IMR-90 (cell line): ENCODE results near the gene PDCL2. TPM values are rescaled to one million over a fixed set of nuclear protein-coding genes. Genes with fewer than 3 reads are reported as not detected.

ENCODE experiments used
- ATAC-seq: fragments of 200-7000 bp; cut with Tn5 transposase; 2 replicates; pipeline ENCODE4 v1.9.1; 2020; ENCODE audit warnings: low read depth, mild to moderate bottlenecking, moderate library complexity
- BruUV-seq: library from RNA; stranded (reverse); fragments of 400-500 nt; replicated peaks from 2 replicates; lab custom pipeline; 2021; lab: Mats Ljungman, UMichigan
- CTCF ChIA-PET: fragments of 300-600 bp; formaldehyde crosslinking; extraction: SDS; loops from one replicate; lab custom pipeline; 2021; ENCODE audit warnings: antibody characterized with exemption; lab: Yijun Ruan, JAX
- POLR2A ChIA-PET: fragments of 300-600 bp; sonication (Branson Sonifier 250); formaldehyde crosslinking; loops from one replicate; lab custom pipeline; 2022; ENCODE audit warnings: antibody characterized with exemption; ENCODE audit not compliant: unreplicated experiment; lab: Charles Lee
- DNase-seq: peaks from one replicate; pipeline ENCODE4 v3.0.0; 2013
- H2AFZ ChIP-seq: replicated peaks from 2 replicates; pipeline ENCODE3; 2013; ENCODE audit warnings: low read length, mild to moderate bottlenecking; ENCODE audit not compliant: poor library complexity
- H2AK5ac ChIP-seq: 2 replicates; pipeline ENCODE4 v1.6.1; 2013; ENCODE audit warnings: low read depth, low read length, inconsistent platforms
- H2AK9ac ChIP-seq: replicated peaks from 2 replicates; pipeline ENCODE3; 2013; ENCODE audit warnings: mild to moderate bottlenecking, low read depth, low read length, moderate library complexity; ENCODE audit not compliant: poor library complexity
- H2BK120ac ChIP-seq: 2 replicates; pipeline ENCODE4 v1.6.1; 2013; ENCODE audit warnings: low read depth, low read length, inconsistent platforms
- H2BK15ac ChIP-seq: 3 replicates; pipeline ENCODE4 v1.6.1; 2013; ENCODE audit warnings: low read depth, low read length, inconsistent platforms
- H2BK20ac ChIP-seq: 2 replicates; pipeline ENCODE4 v1.6.1; 2013; ENCODE audit warnings: low read depth, mild to moderate bottlenecking, inconsistent platforms, low read length, moderate library complexity
- H2BK5ac ChIP-seq: 2 replicates; pipeline ENCODE4 v1.6.1; 2013; ENCODE audit warnings: mild to moderate bottlenecking, low read depth, low read length, inconsistent platforms; ENCODE audit not compliant: poor library complexity, severe bottlenecking
- H3K14ac ChIP-seq: replicated peaks from 2 replicates; pipeline ENCODE4 v1.6.1; 2013; ENCODE audit warnings: low read depth, low read length, inconsistent platforms
- H3K18ac ChIP-seq: 2 replicates; pipeline ENCODE4 v1.6.1; 2013; ENCODE audit warnings: low read depth, low read length, control low read depth
- H3K23ac ChIP-seq: 2 replicates; pipeline ENCODE4 v1.6.1; 2013; ENCODE audit warnings: low read depth, low read length, inconsistent platforms
- H3K27ac ChIP-seq: 2 replicates; pipeline ENCODE4 v1.5.1; 2013; ENCODE audit warnings: mild to moderate bottlenecking, control low read depth, low read length; ENCODE audit not compliant: insufficient read depth
- H3K27me3 ChIP-seq: 2 replicates; pipeline ENCODE4 v1.6.1; 2013; ENCODE audit warnings: low read length; ENCODE audit not compliant: control insufficient read depth, insufficient read depth
- H3K36me3 ChIP-seq: 2 replicates; pipeline ENCODE4 v1.6.1; 2013; ENCODE audit warnings: low read length, mixed read lengths; ENCODE audit not compliant: control insufficient read depth, insufficient read depth
- H3K4ac ChIP-seq: 2 replicates; pipeline ENCODE4 v1.6.1; 2013; ENCODE audit warnings: low read depth, low read length, inconsistent platforms
- H3K4me1 ChIP-seq: 2 replicates; pipeline ENCODE4 v1.6.1; 2013; ENCODE audit warnings: low read length, mixed read lengths; ENCODE audit not compliant: control insufficient read depth, insufficient read depth
- H3K4me2 ChIP-seq: 2 replicates; pipeline ENCODE4 v1.6.1; 2013; ENCODE audit warnings: low read depth, mild to moderate bottlenecking, control low read depth, low read length, moderate library complexity
- H3K4me3 ChIP-seq: 2 replicates; pipeline ENCODE4 v1.5.1; 2013; ENCODE audit warnings: low read depth, mild to moderate bottlenecking, control low read depth, low read length, moderate library complexity; ENCODE audit not compliant: insufficient read depth
- H3K56ac ChIP-seq: 2 replicates; pipeline ENCODE4 v1.6.1; 2013; ENCODE audit warnings: low read length, inconsistent platforms; ENCODE audit not compliant: insufficient read depth; ENCODE audit errors: extremely low read depth
- H3K79me1 ChIP-seq, 2 experiments: 2 replicates each; pipeline ENCODE4 v1.6.1; 2013; ENCODE audit warnings: low read length in 2 of 2, inconsistent platforms in 1 of 2, low read depth in 1 of 2
- H3K9ac ChIP-seq: 2 replicates; pipeline ENCODE4 v1.6.1; 2013; ENCODE audit warnings: low read depth, low read length, control low read depth
- H3K9me1 ChIP-seq: 2 replicates; pipeline ENCODE4 v1.6.1; 2013; ENCODE audit warnings: low read length, inconsistent platforms; ENCODE audit not compliant: insufficient read depth
- H3K9me3 ChIP-seq: 2 replicates; pipeline ENCODE4 v1.6.1; 2013; ENCODE audit warnings: low read length; ENCODE audit not compliant: control insufficient read depth, insufficient read depth
- H4K20me1 ChIP-seq: 2 replicates; pipeline ENCODE4 v1.6.1; 2013; ENCODE audit warnings: low read length, inconsistent platforms; ENCODE audit not compliant: insufficient read depth
- H4K5ac ChIP-seq: 2 replicates; pipeline ENCODE4 v1.6.1; 2013; ENCODE audit warnings: mild to moderate bottlenecking, low read depth, low read length, control low read depth
- H4K8ac ChIP-seq, 2 experiments: 2 replicates each; pipeline ENCODE4 v1.6.1; 2013; ENCODE audit warnings: low read depth in 2 of 2, low read length in 2 of 2, control low read depth in 1 of 2, inconsistent platforms in 1 of 2
- H4K91ac ChIP-seq: 2 replicates; pipeline ENCODE4 v1.6.1; 2013; ENCODE audit warnings: low read depth, low read length, inconsistent platforms; ENCODE audit not compliant: insufficient read depth
- BHLHE40 ChIP-seq: fragments of 150-350 bp; IDR thresholded peaks from 2 replicates; pipeline ENCODE4 v1.6.1; 2016; ENCODE audit warnings: mild to moderate bottlenecking, low read depth, low read length
- CEBPB ChIP-seq: IDR thresholded peaks from 2 replicates; pipeline ENCODE4 v1.6.1; 2012; ENCODE audit warnings: low read depth, low read length, improper control_type of control experiment
- CHD1 ChIP-seq: IDR thresholded peaks from 2 replicates; pipeline ENCODE4 v1.6.1; 2012; ENCODE audit warnings: low read depth, low read length, improper control_type of control experiment
- FOS ChIP-seq: fragments of 150-350 bp; IDR thresholded peaks from 2 replicates; pipeline ENCODE4 v1.6.1; 2016; ENCODE audit warnings: low read depth, low read length
- MAZ ChIP-seq: IDR thresholded peaks from 2 replicates; pipeline ENCODE4 v1.6.1; 2012; ENCODE audit warnings: low read depth, mild to moderate bottlenecking, low read length, improper control_type of control experiment, moderate library complexity, borderline replicate concordance
- NFE2L2 ChIP-seq: fragments of 150-350 bp; IDR thresholded peaks from 2 replicates; pipeline ENCODE4 v1.6.1; 2016; ENCODE audit warnings: low read depth, mild to moderate bottlenecking, low read length
- RAD21 ChIP-seq: IDR thresholded peaks from 2 replicates; pipeline ENCODE4 v1.6.1; 2012; ENCODE audit warnings: low read length, improper control_type of control experiment
- RFX5 ChIP-seq: IDR thresholded peaks from 2 replicates; pipeline ENCODE4 v1.8.0; 2012; ENCODE audit warnings: low read depth, mild to moderate bottlenecking, low read length, moderate library complexity
- WGBS, 2 experiments: methylation state at CpG; one replicate each; pipeline versions ENCODE4 v1.1.5 to v1.1.7; 2013; ENCODE audit warnings: missing lambda C conversion rate in 2 of 2; ENCODE audit not compliant: insufficient read length in 1 of 2; ENCODE audit errors: extremely low coverage in 2 of 2; 5-methylcytosine and 5-hydroxymethylcytosine counted together
- dilution Hi-C: fragments of 300-500 bp; cut with HindIII; formaldehyde crosslinking; loops from one replicate; pipeline ENCODE4 v1.14.3; 2018; ENCODE audit warnings: low sequenced_read_pairs; ENCODE audit not compliant: unreplicated experiment
- in situ Hi-C: fragments of 300-500 bp; cut with MboI; formaldehyde crosslinking; loops from 3 replicates; pipeline ENCODE4 v1.14.3; 2019; ENCODE audit warnings: low sequenced_read_pairs, inconsistent platforms, mixed read lengths
- intact Hi-C: fragments of 100-400 bp; cut with micrococcal nuclease; formaldehyde crosslinking; loops from 2 replicates; pipeline ENCODE4 v1.10.0; 2022
- polyA plus RNA-seq, 3 experiments: library from polyadenylated mRNA; depleted of rRNA; stranded (reverse); fragments of >200 nt; gene quantifications; 2 replicates each; pipeline ENCODE4 v1.2.3, GENCODE V29; 2012; ENCODE audit warnings: low replicate concordance in 1 of 3
- total RNA-seq: library from RNA; depleted of rRNA; stranded (reverse); fragments of >200 nt; gene quantifications from 2 replicates; pipeline ENCODE4 v1.2.3, GENCODE V29; 2012
- TF ChIP-seq, protein P1 (sequence below): fragments of 150-350 bp; IDR thresholded peaks from 2 replicates; pipeline ENCODE4 v1.6.1; 2016; ENCODE audit warnings: low read depth, mild to moderate bottlenecking, low read length, moderate library complexity, borderline replicate concordance
- TF ChIP-seq, protein P2 (sequence below): conservative IDR thresholded peaks from 2 replicates; pipeline ENCODE4 v1.5.1; 2012; ENCODE audit warnings: mild to moderate bottlenecking, low read depth, low read length, improper control_type of control experiment
- TF ChIP-seq, protein P3 (sequence below): fragments of 150-350 bp; IDR thresholded peaks from 2 replicates; pipeline ENCODE4 v1.6.1; 2017; ENCODE audit warnings: mild to moderate bottlenecking, antibody characterized with exemption, low read length, low read depth

PDCL2 gene
- total and polyA plus RNA-seq, 2 of the 4 experiments (the other 2 are of a cell fraction) = not detected

DNA sequence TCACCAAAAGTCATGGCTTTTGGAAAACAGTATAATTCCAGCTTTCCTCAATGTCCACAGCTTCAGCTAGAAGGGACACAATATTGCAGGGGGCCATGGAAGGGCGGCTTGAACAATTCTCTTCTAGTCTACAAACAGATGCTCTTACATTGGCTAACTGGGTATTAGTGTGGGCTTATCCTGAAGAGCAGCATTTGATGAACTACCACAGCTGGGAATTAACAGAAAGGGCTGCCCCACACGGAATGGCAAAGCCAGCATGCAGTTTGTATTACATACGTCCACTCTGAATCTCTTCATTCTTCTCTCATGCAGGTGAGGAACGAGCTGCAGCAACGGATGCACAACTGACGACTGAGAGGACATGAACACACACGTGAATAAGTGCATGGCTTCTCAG lies 13.0 kb upstream of the PDCL2 start:
- Histone ChIP-seq H3K4ac (no peak overlapping the region), H4K91ac (no peak overlapping the region), H2BK20ac (no peak overlapping the region), H2AK5ac (no peak overlapping the region), H3K9me3 (no peaks in the 10 kb centered on the region), H3K18ac (no peak overlapping the region), H3K4me2 (no peak overlapping the region), H2BK5ac (no peak overlapping the region), H2AK9ac (no peak overlapping the region), H3K36me3 (no peaks in the 10 kb centered on the region), H3K4me1 (no peaks in the 10 kb centered on the region), H3K56ac (no peak overlapping the region), H3K9me1 (no peaks in the 10 kb centered on the region), H3K23ac (no peak overlapping the region), H3K27me3 (no peaks in the 10 kb centered on the region; the same call in 1 of the 2 replicates), H4K20me1 (no peaks in the 10 kb centered on the region), H3K14ac (no peak overlapping the region), H2BK15ac (no peak overlapping the region), H3K27ac (no peak overlapping the region), H4K5ac (no peak overlapping the region), H3K79me1 (no peaks in the 10 kb centered on the region), H3K4me3 (no peak overlapping the region), H4K8ac (no peak overlapping the region), H2BK120ac (no peak overlapping the region), H2AFZ (no peak overlapping the region), H3K9ac (no peak overlapping the region)
- intact Hi-C loops = loop anchor here (2.0 kb wide), 1 partner anchor 32 kb away; no protein-coding TSS in a partner anchor
- dilution Hi-C loops = no loop called here
- POLR2A ChIA-PET = no interaction called here
- DNase-seq (no peak), ATAC-seq (no peak)
- no CpG with 5 or more reads among the region's 7 CpGs for WGBS, 2 experiments
- no TSS peak for BruUV-seq
- in situ Hi-C loops = no loop called here
- no peak for TF ChIP-seq MAZ
- TF ChIP-seq BHLHE40 = no peak
- no peak for TF ChIP-seq CHD1
- no peak for TF ChIP-seq NFE2L2
- TF ChIP-seq, protein P1, sequence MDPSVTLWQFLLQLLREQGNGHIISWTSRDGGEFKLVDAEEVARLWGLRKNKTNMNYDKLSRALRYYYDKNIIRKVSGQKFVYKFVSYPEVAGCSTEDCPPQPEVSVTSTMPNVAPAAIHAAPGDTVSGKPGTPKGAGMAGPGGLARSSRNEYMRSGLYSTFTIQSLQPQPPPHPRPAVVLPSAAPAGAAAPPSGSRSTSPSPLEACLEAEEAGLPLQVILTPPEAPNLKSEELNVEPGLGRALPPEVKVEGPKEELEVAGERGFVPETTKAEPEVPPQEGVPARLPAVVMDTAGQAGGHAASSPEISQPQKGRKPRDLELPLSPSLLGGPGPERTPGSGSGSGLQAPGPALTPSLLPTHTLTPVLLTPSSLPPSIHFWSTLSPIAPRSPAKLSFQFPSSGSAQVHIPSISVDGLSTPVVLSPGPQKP = no peak
- TF ChIP-seq, protein P2, sequence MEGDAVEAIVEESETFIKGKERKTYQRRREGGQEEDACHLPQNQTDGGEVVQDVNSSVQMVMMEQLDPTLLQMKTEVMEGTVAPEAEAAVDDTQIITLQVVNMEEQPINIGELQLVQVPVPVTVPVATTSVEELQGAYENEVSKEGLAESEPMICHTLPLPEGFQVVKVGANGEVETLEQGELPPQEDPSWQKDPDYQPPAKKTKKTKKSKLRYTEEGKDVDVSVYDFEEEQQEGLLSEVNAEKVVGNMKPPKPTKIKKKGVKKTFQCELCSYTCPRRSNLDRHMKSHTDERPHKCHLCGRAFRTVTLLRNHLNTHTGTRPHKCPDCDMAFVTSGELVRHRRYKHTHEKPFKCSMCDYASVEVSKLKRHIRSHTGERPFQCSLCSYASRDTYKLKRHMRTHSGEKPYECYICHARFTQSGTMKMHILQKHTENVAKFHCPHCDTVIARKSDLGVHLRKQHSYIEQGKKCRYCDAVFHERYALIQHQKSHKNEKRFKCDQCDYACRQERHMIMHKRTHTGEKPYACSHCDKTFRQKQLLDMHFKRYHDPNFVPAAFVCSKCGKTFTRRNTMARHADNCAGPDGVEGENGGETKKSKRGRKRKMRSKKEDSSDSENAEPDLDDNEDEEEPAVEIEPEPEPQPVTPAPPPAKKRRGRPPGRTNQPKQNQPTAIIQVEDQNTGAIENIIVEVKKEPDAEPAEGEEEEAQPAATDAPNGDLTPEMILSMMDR = no peak
- TF ChIP-seq RAD21 = no peak
- no peak for TF ChIP-seq CEBPB
- TF ChIP-seq RFX5 = no peak
- TF ChIP-seq FOS = no peak
- TF ChIP-seq, protein P3, sequence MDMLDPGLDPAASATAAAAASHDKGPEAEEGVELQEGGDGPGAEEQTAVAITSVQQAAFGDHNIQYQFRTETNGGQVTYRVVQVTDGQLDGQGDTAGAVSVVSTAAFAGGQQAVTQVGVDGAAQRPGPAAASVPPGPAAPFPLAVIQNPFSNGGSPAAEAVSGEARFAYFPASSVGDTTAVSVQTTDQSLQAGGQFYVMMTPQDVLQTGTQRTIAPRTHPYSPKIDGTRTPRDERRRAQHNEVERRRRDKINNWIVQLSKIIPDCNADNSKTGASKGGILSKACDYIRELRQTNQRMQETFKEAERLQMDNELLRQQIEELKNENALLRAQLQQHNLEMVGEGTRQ = no peak
- CTCF ChIA-PET = interaction anchor here (1.0 kb wide), 1 partner anchor 8 kb away, joined by 3 read pairs; no protein-coding TSS in a partner anchor
